AG09319 (cell line): ENCODE results near the gene MAP3K20.
A peak's percentile ranks its signal among the peaks of the same experiment; 100 is the strongest.

Source experiments
- DNase-seq: peaks from one replicate; pipeline ENCODE4 v3.0.0-alpha.2; 2010; ENCODE audit warnings: low read depth; ENCODE audit errors: extremely low read depth
- TF ChIP-seq, protein P1 (sequence below): IDR thresholded peaks from 2 replicates; pipeline ENCODE4 v1.5.1; 2011; ENCODE audit warnings: low read depth, mild to moderate bottlenecking, inconsistent platforms, low read length, moderate library complexity

The MAP3K20 gene

DNA sequence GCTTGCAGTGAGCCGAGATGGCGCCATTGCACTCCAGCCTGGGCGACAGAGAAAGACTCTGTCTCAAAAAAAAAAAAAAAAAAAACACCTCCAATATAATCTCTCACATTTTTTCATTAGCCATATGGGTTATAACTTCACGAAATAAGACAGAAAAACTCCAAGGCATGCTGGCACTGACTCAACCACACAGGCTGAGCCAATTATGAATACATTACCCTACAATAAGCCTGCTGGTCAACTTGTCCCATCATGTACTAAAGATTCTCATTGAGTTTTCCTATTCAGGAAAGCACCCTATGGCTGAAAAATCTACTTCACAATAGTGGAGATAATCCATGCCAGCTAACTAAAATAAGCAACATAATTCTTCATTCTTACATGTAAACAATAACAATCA, 12.8 kb upstream of the MAP3K20 start:
- no peak for DNase-seq
- TF ChIP-seq, protein P1, sequence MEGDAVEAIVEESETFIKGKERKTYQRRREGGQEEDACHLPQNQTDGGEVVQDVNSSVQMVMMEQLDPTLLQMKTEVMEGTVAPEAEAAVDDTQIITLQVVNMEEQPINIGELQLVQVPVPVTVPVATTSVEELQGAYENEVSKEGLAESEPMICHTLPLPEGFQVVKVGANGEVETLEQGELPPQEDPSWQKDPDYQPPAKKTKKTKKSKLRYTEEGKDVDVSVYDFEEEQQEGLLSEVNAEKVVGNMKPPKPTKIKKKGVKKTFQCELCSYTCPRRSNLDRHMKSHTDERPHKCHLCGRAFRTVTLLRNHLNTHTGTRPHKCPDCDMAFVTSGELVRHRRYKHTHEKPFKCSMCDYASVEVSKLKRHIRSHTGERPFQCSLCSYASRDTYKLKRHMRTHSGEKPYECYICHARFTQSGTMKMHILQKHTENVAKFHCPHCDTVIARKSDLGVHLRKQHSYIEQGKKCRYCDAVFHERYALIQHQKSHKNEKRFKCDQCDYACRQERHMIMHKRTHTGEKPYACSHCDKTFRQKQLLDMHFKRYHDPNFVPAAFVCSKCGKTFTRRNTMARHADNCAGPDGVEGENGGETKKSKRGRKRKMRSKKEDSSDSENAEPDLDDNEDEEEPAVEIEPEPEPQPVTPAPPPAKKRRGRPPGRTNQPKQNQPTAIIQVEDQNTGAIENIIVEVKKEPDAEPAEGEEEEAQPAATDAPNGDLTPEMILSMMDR: no peak

DNA sequence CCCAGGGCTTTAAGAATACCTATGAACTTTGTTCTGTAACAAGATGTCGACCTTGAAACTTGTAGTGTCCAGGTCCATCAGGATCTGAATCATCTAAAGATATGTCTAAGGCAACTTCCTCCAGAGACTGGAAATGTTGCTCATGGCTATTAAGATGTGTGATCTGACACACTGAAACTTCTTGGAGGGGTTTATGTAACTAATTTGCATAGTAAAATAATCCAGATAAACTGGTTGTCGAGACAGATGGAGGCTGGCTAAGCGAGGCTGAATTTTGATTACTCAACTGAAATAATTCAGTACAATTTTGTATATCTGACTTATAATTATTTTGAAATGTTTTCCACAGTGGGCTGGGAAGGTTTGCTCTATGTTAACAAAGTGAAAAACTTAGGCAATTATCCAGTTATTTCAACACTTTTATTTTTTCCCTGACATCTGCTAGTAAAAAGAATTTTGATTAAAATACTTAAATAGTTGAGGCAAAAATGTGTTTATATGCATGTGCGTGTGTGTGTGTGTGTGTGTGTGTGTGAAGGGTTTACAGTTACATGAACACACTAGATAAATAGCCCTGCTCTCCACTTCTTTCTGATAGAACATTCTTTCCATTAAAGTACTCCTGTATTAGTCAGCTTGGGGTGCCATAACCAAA, 11.4 kb upstream of the MAP3K20 start:
- peak; percentile 84 for DNase-seq
- TF ChIP-seq, protein P1: no peak

DNA sequence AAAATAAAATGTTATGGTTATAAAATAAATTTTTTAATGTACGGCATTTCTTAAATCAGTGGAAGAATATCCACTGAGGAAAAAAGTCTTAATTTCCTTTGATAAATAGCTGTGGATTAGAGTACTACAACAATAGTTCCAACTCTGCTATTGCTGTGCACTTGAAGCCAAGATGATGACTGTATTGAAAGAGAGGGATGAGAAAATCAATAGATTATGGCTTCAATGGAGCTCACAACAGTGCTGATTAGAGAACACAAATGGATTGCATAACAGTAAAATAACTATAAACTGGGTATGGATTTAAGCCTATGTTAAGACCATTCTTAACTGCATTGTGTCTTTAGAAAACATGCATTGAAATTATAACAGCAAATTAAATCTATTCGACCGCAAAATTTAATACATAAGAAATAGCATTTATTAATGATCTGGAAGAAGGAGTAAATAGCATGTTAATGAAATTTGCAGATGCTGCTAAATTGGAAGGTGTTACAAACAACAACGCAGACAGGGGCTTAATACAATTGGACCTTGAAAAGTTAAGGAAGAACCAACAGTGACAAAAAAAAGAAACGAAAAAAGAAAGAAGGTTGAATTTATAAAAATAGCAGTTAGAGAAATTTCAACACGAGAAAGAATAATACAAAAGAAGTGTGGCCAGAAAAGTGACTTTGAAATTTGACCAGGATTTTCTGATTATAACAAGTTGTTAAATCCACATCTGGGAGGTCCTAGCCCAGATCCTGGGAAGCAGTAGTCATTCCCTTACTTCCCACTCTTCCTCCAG, 8.6 kb upstream of the MAP3K20 start:
- DNase-seq: no peak
- TF ChIP-seq, protein P1: no peak

DNA sequence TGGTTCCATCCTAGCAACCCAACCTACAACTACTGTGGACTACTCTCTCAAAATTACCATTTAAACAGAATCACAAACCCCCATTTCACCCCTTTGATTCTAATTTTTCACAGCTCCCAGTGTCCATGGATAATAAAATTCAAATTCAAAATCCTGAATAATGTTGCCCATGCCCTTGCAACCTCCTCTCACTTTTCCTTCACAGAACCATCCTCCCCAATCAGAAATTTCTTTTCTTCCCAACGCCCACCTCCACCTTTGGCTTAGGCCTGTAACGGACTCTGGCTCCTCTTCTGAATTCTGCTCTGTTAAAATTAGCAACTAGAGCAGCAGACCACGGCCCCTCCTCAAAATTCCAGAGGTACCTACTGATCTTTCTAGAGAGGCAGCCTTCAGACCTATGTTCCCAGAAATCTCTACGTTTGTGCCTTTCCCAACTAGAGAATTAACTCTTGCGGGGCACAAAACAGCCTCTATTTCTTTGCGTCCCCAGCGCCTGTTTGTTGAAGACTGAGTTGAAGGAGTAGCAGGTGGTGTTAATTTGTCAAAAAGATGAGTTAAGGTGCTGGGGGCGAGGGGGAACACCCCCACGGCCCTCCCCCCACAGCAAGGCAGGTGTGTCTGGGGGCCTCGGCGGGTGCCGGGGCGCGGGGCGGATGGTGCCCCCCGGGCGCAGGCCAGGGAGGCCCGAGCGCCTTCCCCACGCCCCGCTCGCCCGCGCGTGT, 428 bp upstream of the MAP3K20 start:
- no peak for DNase-seq
- TF ChIP-seq, protein P1: no peak

DNA sequence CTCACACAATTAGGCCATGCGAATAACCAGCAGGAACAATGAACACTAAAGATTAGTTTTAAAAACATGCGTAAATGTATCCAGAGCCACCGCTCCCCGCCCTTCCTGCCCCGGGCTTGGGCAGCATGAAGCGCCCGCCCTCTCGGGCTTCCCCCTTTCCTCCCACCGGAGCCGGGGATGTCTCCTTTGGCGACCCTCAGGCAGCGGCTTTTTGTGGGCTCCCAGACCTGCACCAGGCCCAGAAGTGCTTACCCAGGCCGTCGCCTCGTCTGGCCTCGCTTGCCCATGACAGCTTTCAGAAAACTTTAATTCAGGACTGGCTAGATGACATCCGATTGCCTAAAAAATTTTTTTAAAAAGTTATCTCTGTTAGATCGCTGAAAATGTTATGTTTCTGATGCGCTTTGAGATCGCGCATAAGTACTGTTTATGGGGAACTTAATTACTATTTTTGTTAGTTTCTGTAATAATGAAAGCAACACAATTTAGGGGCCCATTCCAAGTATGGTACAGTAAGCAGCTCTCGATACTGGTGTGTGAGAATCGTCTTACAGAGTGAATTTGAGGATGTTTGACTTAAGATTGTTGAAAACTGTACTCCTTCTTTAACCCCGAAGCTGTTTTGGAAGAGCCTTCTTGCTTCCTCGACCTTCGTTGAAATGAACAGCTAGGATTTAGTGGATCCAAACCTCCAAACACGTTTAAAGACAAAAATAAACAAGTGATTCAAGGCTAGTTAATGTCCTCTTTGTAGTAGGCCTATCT, 1.1 kb downstream of the MAP3K20 start:
- TF ChIP-seq, protein P1: no peak
- no peak for DNase-seq

DNA sequence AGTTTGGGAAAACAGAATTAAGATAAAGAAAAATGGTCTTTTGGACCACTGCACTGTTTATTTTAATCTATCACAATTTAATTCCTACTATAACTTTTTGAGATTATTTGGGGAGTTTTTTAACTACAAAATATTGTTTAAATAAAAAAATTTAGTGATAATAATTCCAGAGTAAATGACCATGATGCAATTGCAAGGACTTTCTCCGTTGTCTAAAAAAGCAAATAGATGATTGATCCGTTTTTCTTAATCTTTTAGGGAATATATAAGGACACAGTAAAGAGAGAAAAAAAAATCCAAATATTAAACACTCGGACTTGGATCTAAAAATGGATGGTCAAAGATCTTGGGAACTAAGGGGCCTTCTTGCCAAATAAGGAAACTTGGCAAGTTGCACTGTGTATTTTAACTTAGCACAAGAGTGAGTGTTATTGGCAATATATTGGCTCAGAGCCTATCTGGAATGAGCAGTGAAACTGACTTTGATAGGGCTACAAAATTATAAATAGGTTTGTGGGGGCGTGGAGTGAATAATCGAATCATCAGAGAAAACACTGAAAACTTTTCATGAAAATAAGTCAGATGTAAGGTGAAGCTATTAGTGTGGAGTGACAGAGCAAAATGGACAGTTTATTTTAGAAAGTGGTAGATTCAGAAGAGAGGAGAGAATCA, 2.0 kb downstream of the MAP3K20 start:
- no peak for DNase-seq
- TF ChIP-seq, protein P1: no peak
